LNCAP (cell line): ENCODE measurements around the gene TRPC6.

Experiments used
- CTCF ChIP-seq: fragments of 450-650 bp; IDR thresholded peaks from 2 replicates; pipeline ENCODE4 v1.5.1; 2017; ENCODE audit warnings: mild to moderate bottlenecking

TRPC6 gene

GRCh38 chr11:101521821-101522220, 62.0 kb downstream of the TRPC6 start:
- TF ChIP-seq CTCF, result no peak

- TF ChIP-seq CTCF, result no peak
These were observed 67.3 kb downstream of the TRPC6 start for GRCh38 chr11:101516546-101516945.

- TF ChIP-seq CTCF, result no peak
These were observed 72.7 kb downstream of the TRPC6 start for GRCh38 chr11:101511065-101511464.

- no peak for TF ChIP-seq CTCF
These were observed 73.2 kb downstream of the TRPC6 start for GRCh38 chr11:101510591-101510990.

GRCh38 chr11:101509922-101510321, 73.9 kb downstream of the TRPC6 start:
- TF ChIP-seq CTCF, result no peak

- no peak for TF ChIP-seq CTCF
These were observed 75.4 kb downstream of the TRPC6 start for GRCh38 chr11:101508370-101508769.

- TF ChIP-seq CTCF, result no peak
These were observed 84.9 kb downstream of the TRPC6 start for GRCh38 chr11:101498891-101499290.

- TF ChIP-seq CTCF, result no peak
These were observed 86.5 kb downstream of the TRPC6 start for GRCh38 chr11:101497291-101497690.
